ENCODE results near the gene FGF7. TPM values are rescaled to one million over a fixed set of nuclear protein-coding genes. Genes with fewer than 3 reads are reported as not detected.

The FGF7 gene
- total and polyA plus RNA-seq, 10 of the 15 experiments (the other 5 are each of a cell fraction or from before 2014, with no cell fraction given) = 0.08 TPM; not detected in 9

- no peak for TF ChIP-seq ZNF592 (IDR thresholded peaks at IDR 0.05)
- TF ChIP-seq EP300 (IDR thresholded peaks at IDR 0.05; ENCODE audit: borderline replicate concordance in 1 of 2, control insufficient read depth in 1 of 2, low read depth in 2 of 2, low read length in 2 of 2) = peak; percentile 42 to 81; a peak in 3 of 4 replicates
- peak; percentile 85 for TF ChIP-seq ZNF384 (IDR thresholded peaks at IDR 0.05; ENCODE audit: borderline replicate concordance, low read depth, low read length)
- TF ChIP-seq MTA2 (IDR thresholded peaks at IDR 0.05; ENCODE audit: low read depth) = peak; percentile 49; the same call in 1 of the 2 replicates
- no peak for TF ChIP-seq E2F8 (IDR thresholded peaks at IDR 0.05; ENCODE audit: low read depth, partially characterized antibody)
- no peak for TF ChIP-seq MEF2A (IDR thresholded peaks at IDR 0.05; ENCODE audit: insufficient read depth, low read depth, low read length)
- 0 out of 2 replicates have a peak, but pooled peaks have one; percentile 65 for TF ChIP-seq TCF3 (IDR thresholded peaks at IDR 0.05; ENCODE audit: borderline replicate concordance, insufficient read depth, low read depth, low read length)
- TF ChIP-seq TBL1XR1 (IDR thresholded peaks at IDR 0.05; ENCODE audit: low read depth, low read length) = no peak
- TF ChIP-seq STAT1 (conservative IDR thresholded peaks at IDR 0.05) = no peak
- no peak for TF ChIP-seq ELK1 (IDR thresholded peaks at IDR 0.05; ENCODE audit: low read depth, low read length)
- TF ChIP-seq NRF1 (conservative IDR thresholded peaks at IDR 0.05; ENCODE audit: low read depth, low read length) = no peak
- peak; percentile 83 for TF ChIP-seq PKNOX1 (IDR thresholded peaks at IDR 0.05)
- TF ChIP-seq SIX5 (IDR thresholded peaks at IDR 0.05; ENCODE audit: low read depth, low read length, severe bottlenecking) = no peak
- no peak for TF ChIP-seq RCOR1 (conservative IDR thresholded peaks at IDR 0.05; ENCODE audit: low read depth, low read length)
- TF ChIP-seq PML (IDR thresholded peaks at IDR 0.05; ENCODE audit: low read length) = no peak
- peak; percentile 85 to 90; a peak in 3 of 4 replicates for TF ChIP-seq BHLHE40 (IDR thresholded peaks at IDR 0.05; ENCODE audit: borderline replicate concordance in 1 of 2, low read depth in 2 of 2, low read length in 1 of 2)
- TF ChIP-seq BACH1 (IDR thresholded peaks at IDR 0.05; ENCODE audit: borderline replicate concordance) = peak; percentile 68; the same call in 1 of the 2 replicates
- no peak for TF ChIP-seq NR2C1 (IDR thresholded peaks at IDR 0.05)
These were observed 48.7 kb downstream of the FGF7 start (continued) for GRCh38 chr15:49471733-49472132.
